Left cardiac atrium (tissue), 4 donors: Measurements from ENCODE around the gene PAK6. TPM values are rescaled to one million over a fixed set of nuclear protein-coding genes. Genes with fewer than 3 reads are reported as not detected.
A peak's percentile ranks its signal among the peaks of the same experiment; 100 is the strongest.

ENCODE experiments used
- ATAC-seq, 2 donors: fragments of 200-7000 bp; cut with Tn5 transposase; one replicate each; pipeline ENCODE4 v1.9.1; 2020; ENCODE audit warnings: mild to moderate bottlenecking in 2 of 2, moderate library complexity in 2 of 2
- DNase-seq: peaks from one replicate; pipeline ENCODE4 v3.0.0-alpha.2; 2020
- intact Hi-C, 2 donors: fragments of 100-400 bp; cut with DNase I; formaldehyde crosslinking; loops; one replicate each; pipeline versions ENCODE4 v1.14.1 to v1.15.1; 2022 to 2023
- total RNA-seq, 2 donors: library from RNA; stranded (reverse); fragmentation: NEBNext Ultra II Directional; extraction: Animal tissue kit (Norgen Biotek cat#: 25700); gene quantifications; one replicate each; pipeline ENCODE4 v1.2.1, GENCODE V29; 2021
- donor health status: DM: no; HTN: yes; CAD: no.
- donor health status: DM: no; HTN: yes; CAD: no; lungs with severe emphysema.
- donor health status: DM: yes; HTN: yes; CAD: no.
- donor health status: Dilated cardiomyopathy.

The PAK6 gene
- total RNA-seq, 2 donors from 2014 or later = 6.8 to 10.1 TPM

- peak; percentile 25 to 31 for ATAC-seq
- no peak for DNase-seq
- intact Hi-C loops = loop anchor here in 1 of 2 donors (5.0 kb wide), 1 partner anchor 139 kb away; no protein-coding TSS in a partner anchor
These were observed 44.2 kb downstream of the PAK6 start, which contains the start of gene ANKRD63 for GRCh38 chr15:40282869-40283614. ANKRD63 (minus strand) TSS chr15:40283064; CDS start chr15:40282586, 478 bp downstream.

DNA sequence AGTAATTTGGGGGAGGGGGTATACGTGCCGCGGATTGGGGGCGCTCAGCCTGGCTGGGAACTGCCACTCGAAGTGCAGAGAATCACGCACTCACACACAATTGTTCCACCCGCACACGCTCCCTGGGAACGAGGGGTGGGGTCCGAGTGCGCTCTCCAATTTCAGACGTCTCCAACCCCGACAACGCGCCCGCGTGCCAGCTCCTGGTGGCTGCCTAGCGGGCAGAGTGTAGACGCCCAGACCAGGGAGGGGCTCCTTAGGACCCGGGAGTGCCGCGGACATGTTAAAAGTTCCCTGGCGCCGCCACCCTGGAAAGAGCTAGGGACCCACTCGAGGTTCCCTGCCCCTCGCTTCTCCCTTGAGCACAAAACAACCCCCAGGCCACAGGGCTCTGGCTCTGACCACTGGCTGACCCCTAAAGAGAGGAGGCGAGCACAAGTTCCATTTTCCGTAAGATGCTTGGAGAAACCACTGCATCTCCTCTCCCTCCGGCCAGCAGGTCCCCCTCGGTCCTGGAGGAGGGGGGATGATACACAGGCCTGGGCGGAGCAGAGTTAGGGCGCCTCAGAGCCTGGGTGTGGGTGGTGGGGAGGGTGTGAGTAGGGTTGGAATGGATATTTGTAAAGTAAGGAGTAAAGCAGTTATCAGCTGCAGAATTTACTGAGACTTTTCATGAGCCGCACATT, 44.9 kb downstream of the PAK6 start:
- ATAC-seq = no peak

GRCh38 chr15:40285151-40285550, 46.3 kb downstream of the PAK6 start:
- no peak for ATAC-seq
- intact Hi-C loops = no loop called here
- no peak for DNase-seq

More for the DNA sequence above, 44.9 kb downstream of the PAK6 start:
- DNase-seq = no peak
- intact Hi-C loops = loop anchor here in 1 of 2 donors (5.0 kb wide), 1 partner anchor 139 kb away; no protein-coding TSS in a partner anchor

DNA sequence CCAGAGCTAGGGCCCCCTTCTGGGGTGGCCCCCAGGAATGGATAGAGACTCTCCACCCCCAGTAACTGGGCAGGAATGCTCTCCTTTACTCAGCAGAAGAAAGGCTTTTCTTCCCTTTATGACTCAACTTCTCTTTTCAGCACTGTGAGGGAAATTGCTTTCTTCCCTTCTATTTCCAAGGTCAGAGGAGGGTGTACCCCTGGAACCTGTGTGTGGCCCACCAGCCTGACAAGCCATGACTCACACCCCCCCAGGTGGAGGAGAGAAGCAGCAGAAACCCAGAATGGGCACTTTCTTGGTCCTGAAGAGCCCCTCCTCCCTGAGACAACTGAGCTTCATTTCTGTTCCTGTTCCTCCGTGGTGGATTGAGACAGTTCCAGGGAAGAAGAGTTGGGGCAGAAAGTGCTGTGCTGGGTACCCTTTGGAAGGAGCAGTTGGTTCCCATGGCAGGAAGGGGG, 46.7 kb downstream of the PAK6 start:
- ATAC-seq = no peak
- intact Hi-C loops = no loop called here

GRCh38 chr15:40286061-40286532, 47.2 kb downstream of the PAK6 start:
- ATAC-seq = peak; percentile 12 to 45
- intact Hi-C loops = no loop called here

More for the DNA sequence above, 46.7 kb downstream of the PAK6 start:
- no peak for DNase-seq

DNA sequence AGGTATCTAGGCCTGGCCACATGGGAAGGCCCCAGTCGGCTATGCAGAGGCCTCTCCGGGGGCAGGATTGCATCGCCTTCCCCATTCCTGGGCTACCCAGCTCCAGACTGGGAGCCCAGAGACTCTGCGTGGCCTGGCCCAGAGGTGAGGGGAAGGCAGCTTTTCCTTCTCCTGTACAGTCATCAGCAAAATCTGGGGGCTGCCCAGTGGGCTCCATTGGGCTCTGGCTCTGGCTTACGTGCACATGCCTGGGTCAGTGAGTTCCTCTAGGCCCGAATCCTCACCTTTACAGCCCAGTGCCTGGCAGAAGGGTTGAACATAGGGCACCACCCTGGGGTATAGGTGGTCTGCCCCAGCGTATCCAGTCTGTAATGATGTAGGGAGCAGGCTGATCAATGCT, 47.9 kb downstream of the PAK6 start:
- DNase-seq (no peak), ATAC-seq (no peak)
- intact Hi-C loops = no loop called here

More at GRCh38 chr15:40286061-40286532, 47.2 kb downstream of the PAK6 start:
- DNase-seq = no peak

- no peak for DNase-seq
- ATAC-seq = no peak
- intact Hi-C loops = no loop called here
These were observed 48.6 kb downstream of the PAK6 start for GRCh38 chr15:40287505-40287904.

DNA sequence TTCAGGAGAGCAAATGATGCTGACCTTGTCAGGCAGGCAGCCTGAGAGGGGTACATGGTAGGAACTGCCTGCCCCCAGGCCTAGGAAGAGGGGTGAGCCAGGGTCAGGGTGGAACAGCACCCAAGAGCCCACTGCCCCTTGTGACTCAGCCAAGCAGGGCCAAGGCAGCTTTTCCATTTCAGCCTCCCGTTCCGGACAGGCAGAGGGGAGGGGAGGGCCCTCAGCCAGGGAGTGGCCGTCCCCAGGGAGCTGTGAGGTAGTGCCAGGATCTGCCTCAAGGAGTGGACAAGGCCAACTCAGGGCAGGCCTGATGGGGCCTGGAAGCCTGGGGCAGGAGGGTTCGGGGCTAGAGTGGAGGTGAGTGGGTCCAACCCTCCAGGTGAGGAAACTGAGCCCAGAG, 49.1 kb downstream of the PAK6 start:
- intact Hi-C loops = no loop called here
- DNase-seq (no peak), ATAC-seq (peak in 1 of 2 donors; percentile 4)

GRCh38 chr15:40289140-40289775, 50.4 kb downstream of the PAK6 start:
- no peak for DNase-seq
- intact Hi-C loops = no loop called here

GRCh38 chr15:40290545-40290917, 51.7 kb downstream of the PAK6 start:
- ATAC-seq (no peak), DNase-seq (no peak)
- intact Hi-C loops = no loop called here

More at GRCh38 chr15:40289140-40289775, 50.4 kb downstream of the PAK6 start:
- no peak for ATAC-seq

GRCh38 chr15:40290918-40291574, 52.2 kb downstream of the PAK6 start:
- peak; percentile 46 to 66 for ATAC-seq
- intact Hi-C loops = no loop called here
- DNase-seq = peak; percentile 62

GRCh38 chr15:40292246-40292645, 53.4 kb downstream of the PAK6 start:
- no peak for DNase-seq
- ATAC-seq = no peak

GRCh38 chr15:40293006-40293405, 54.1 kb downstream of the PAK6 start:
- intact Hi-C loops = no loop called here
- DNase-seq (no peak), ATAC-seq (no peak)

More at GRCh38 chr15:40292246-40292645, 53.4 kb downstream of the PAK6 start:
- intact Hi-C loops = no loop called here

DNA sequence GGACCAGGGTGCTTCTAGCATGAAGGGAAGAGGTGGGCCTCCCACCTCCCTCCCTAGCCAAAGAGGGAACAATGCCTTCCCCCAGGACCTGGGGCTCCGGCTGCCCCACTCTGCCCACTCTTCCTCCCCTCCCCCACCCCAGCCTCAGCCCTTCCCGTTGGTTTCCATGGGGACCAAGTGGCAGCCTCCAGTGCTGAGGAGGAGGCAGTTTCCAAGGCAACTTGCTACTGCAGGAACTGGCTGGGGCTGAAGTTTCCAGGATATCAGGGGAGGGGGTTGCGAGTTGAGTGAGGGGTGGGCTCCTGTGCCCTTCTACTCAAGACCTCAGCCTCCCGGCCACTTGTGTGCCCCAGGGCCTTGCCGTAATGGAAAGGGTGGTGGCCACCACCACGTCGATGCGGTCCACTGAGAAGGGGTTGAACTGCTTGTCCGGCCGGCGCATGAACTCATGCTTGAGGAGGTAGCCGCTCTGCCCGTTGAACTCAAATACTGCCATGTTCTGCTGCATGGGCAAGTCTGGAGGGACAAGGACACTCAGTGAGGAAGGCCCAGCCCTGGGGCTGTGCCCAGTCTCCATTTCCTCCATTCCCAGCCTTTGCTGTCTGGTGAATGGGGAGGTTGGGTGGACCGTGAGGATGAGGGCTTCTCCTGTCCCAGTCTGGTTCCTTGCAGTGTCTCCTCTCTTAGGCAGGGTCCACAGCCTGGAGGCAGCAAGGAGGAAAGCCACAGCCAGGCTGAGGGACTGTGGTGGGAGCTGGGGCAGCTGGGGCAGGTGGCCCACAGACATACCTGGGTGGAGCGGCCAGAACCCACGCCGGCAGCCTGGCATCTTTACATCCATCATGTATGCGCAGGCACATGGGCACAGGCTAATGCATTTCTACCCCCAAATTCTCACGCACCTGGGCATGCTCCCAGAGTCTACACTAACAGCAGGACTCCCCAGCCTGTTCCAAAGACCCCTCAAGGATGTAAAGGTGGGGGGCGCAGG, 55.3 kb downstream of the PAK6 start:
- intact Hi-C loops = no loop called here
- DNase-seq (no peak), ATAC-seq (no peak)

- DNase-seq (no peak), ATAC-seq (no peak)
- intact Hi-C loops = no loop called here
These were observed 56.4 kb downstream of the PAK6 start for GRCh38 chr15:40295297-40295696.

- DNase-seq = peak; percentile 65
- intact Hi-C loops = no loop called here
- ATAC-seq = peak; percentile 86 to 89
These were observed 57.2 kb downstream of the PAK6 start for GRCh38 chr15:40295877-40296560.

GRCh38 chr15:40296561-40297230, 57.8 kb downstream of the PAK6 start:
- ATAC-seq (no peak), DNase-seq (no peak)
- intact Hi-C loops = no loop called here
